Trophoblast cell (in vitro differentiated cells and primary cell): ENCODE measurements around the gene TNKS1BP1.

Experiments used
- DNase-seq, 2 donors: peaks; one replicate each; pipeline ENCODE4 v3.0.0-alpha.2; 2016
- H2AFZ ChIP-seq: 2 replicates; pipeline ENCODE4 v1.6.1; 2013; ENCODE audit warnings: low read length, moderate library complexity, mild to moderate bottlenecking; ENCODE audit not compliant: insufficient read depth, poor library complexity
- H2AK5ac ChIP-seq: 2 replicates; pipeline ENCODE4 v1.6.1; 2013; ENCODE audit warnings: mild to moderate bottlenecking, low read length
- H2BK120ac ChIP-seq: 2 replicates; pipeline ENCODE4 v1.6.1; 2013; ENCODE audit warnings: low read length, mild to moderate bottlenecking, moderate library complexity; ENCODE audit not compliant: insufficient read depth, poor library complexity
- H2BK12ac ChIP-seq: 2 replicates; pipeline ENCODE4 v1.6.1; 2013; ENCODE audit warnings: mild to moderate bottlenecking, low read length, moderate library complexity
- H2BK5ac ChIP-seq: 2 replicates; pipeline ENCODE4 v1.6.1; 2013; ENCODE audit warnings: low read length, low read depth, moderate library complexity, mild to moderate bottlenecking; ENCODE audit not compliant: poor library complexity
- H3K14ac ChIP-seq: 2 replicates; pipeline ENCODE4 v1.6.1; 2013; ENCODE audit warnings: mild to moderate bottlenecking, low read length
- H3K18ac ChIP-seq: 2 replicates; pipeline ENCODE4 v1.6.1; 2013; ENCODE audit warnings: mild to moderate bottlenecking, low read length
- H3K23ac ChIP-seq: 2 replicates; pipeline ENCODE4 v1.6.1; 2013; ENCODE audit warnings: low read length
- H3K27ac ChIP-seq: 2 replicates; pipeline ENCODE4 v1.5.1; 2013; ENCODE audit warnings: low read depth, mild to moderate bottlenecking, inconsistent platforms, low read length, moderate library complexity
- H3K27me3 ChIP-seq: 2 replicates; pipeline ENCODE4 v1.6.1; 2013; ENCODE audit warnings: inconsistent platforms, mild to moderate bottlenecking, low read length, moderate library complexity; ENCODE audit not compliant: insufficient read depth
- H3K36me3 ChIP-seq, 2 experiments: 1 replicate in 1 of 2; 2 replicates in 1 of 2; pipeline ENCODE4 v1.6.1; 2013; ENCODE audit warnings: low read length in 2 of 2, mild to moderate bottlenecking in 2 of 2, moderate library complexity in 1 of 2; ENCODE audit not compliant: insufficient read depth in 2 of 2, control insufficient read depth in 1 of 2
- H3K4ac ChIP-seq: 2 replicates; pipeline ENCODE4 v1.6.1; 2013; ENCODE audit warnings: low read depth, mild to moderate bottlenecking, low read length, moderate library complexity
- H3K4me1 ChIP-seq, 2 experiments: 1 replicate in 1 of 2; 2 replicates in 1 of 2; pipeline ENCODE4 v1.6.1; 2013; ENCODE audit warnings: low read length in 2 of 2, mild to moderate bottlenecking in 2 of 2, moderate library complexity in 1 of 2; ENCODE audit not compliant: insufficient read depth in 2 of 2, control insufficient read depth in 1 of 2
- H3K4me2 ChIP-seq: 2 replicates; pipeline ENCODE4 v1.6.1; 2013; ENCODE audit warnings: inconsistent platforms, mild to moderate bottlenecking, low read length, moderate library complexity
- H3K4me3 ChIP-seq: 2 replicates; pipeline ENCODE4 v1.5.1; 2013; ENCODE audit warnings: mild to moderate bottlenecking, low read depth, low read length, inconsistent platforms
- H3K79me1 ChIP-seq: one replicate; pipeline ENCODE4 v1.6.1; 2013; ENCODE audit warnings: low read length
- H3K79me2 ChIP-seq: 2 replicates; pipeline ENCODE4 v1.6.1; 2013; ENCODE audit warnings: low read length, mild to moderate bottlenecking; ENCODE audit not compliant: control insufficient read depth, insufficient read depth, poor library complexity
- H3K9ac ChIP-seq: 2 replicates; pipeline ENCODE4 v1.6.1; 2013; ENCODE audit warnings: mild to moderate bottlenecking, low read length
- H3K9me3 ChIP-seq: 2 replicates; pipeline ENCODE4 v1.6.1; 2013; ENCODE audit warnings: low read depth, mild to moderate bottlenecking, control low read depth, inconsistent platforms, low read length; ENCODE audit not compliant: insufficient read depth
- H4K12ac ChIP-seq: 2 replicates; pipeline ENCODE4 v1.6.1; 2013; ENCODE audit warnings: low read depth, mild to moderate bottlenecking, low read length, moderate library complexity
- H4K8ac ChIP-seq: 2 replicates; pipeline ENCODE4 v1.6.1; 2013; ENCODE audit warnings: low read depth, mild to moderate bottlenecking, low read length, moderate library complexity
- H4K91ac ChIP-seq: one replicate; pipeline ENCODE4 v1.6.1; 2013; ENCODE audit warnings: low read depth, mild to moderate bottlenecking, low read length, moderate library complexity
- WGBS: extraction: QIAGEN DNeasy Blood & Tissue Kit; methylation state at CpG from one replicate; pipeline ENCODE4 v1.1.7; 2013; ENCODE audit warnings: missing lambda C conversion rate; ENCODE audit not compliant: insufficient read length, insufficient coverage; ENCODE audit errors: extremely low coverage; 5-methylcytosine and 5-hydroxymethylcytosine counted together

TNKS1BP1 gene

GRCh38 chr11:57306940-57307565 is 17.7 kb downstream of the TNKS1BP1 start:
- H3K23ac ChIP-seq = no peak overlapping the region
- no peaks in the 10 kb centered on the region for H3K27me3 ChIP-seq
- no peak overlapping the region for H2AFZ ChIP-seq
- no CpG with 5 or more reads among the region's 9 CpGs for WGBS
- H4K91ac ChIP-seq = no peak overlapping the region
- peak overlapping the region; percentile 1 for H3K4ac ChIP-seq
- H3K27ac ChIP-seq = no peak overlapping the region
- no peaks in the 10 kb centered on the region for H3K9me3 ChIP-seq
- peaks cover 14% of the 10 kb centered on the region for H3K79me1 ChIP-seq
- no peak overlapping the region for H3K9ac ChIP-seq
- no peak overlapping the region for H2BK12ac ChIP-seq
- no peak for DNase-seq
- H2BK5ac ChIP-seq = no peak overlapping the region
- H3K4me3 ChIP-seq = no peak overlapping the region
- no peak overlapping the region for H2BK120ac ChIP-seq
- H2AK5ac ChIP-seq = no peak overlapping the region
- H3K79me2 ChIP-seq = peaks cover 30% of the 10 kb centered on the region
- peaks cover 40 to 60% of the 10 kb centered on the region in 2 experiments for H3K4me1 ChIP-seq
- no peak overlapping the region for H3K14ac ChIP-seq
- no peak overlapping the region for H4K8ac ChIP-seq
- H3K18ac ChIP-seq = peak overlapping the region; percentile 28
- no peak overlapping the region for H4K12ac ChIP-seq
- peaks cover 66 to 74% of the 10 kb centered on the region in 2 experiments for H3K36me3 ChIP-seq
- peak overlapping the region; percentile 14 for H3K4me2 ChIP-seq

GRCh38 chr11:57306161-57306876 is 18.4 kb downstream of the TNKS1BP1 start:
- no peaks in the 10 kb centered on the region for H3K9me3 ChIP-seq
- no peak overlapping the region for H3K27ac ChIP-seq
- H2BK120ac ChIP-seq = no peak overlapping the region
- H4K12ac ChIP-seq = no peak overlapping the region
- H3K79me2 ChIP-seq = peaks cover 30% of the 10 kb centered on the region
- WGBS = 100% methylated on average over 1 of the region's 15 CpGs
- H3K4me2 ChIP-seq = no peak overlapping the region
- no peak for DNase-seq
- no peak overlapping the region for H3K14ac ChIP-seq
- H3K4me1 ChIP-seq = peaks cover 38 to 55% of the 10 kb centered on the region in 2 experiments
- peak overlapping the region; percentile 35 for H3K4ac ChIP-seq
- no peak overlapping the region for H2BK12ac ChIP-seq
- no peak overlapping the region for H2AFZ ChIP-seq
- H3K36me3 ChIP-seq = peaks cover 73 to 78% of the 10 kb centered on the region in 2 experiments
- H3K9ac ChIP-seq = no peak overlapping the region
- H3K79me1 ChIP-seq = peaks cover 14% of the 10 kb centered on the region
- H2BK5ac ChIP-seq = no peak overlapping the region
- no peak overlapping the region for H3K23ac ChIP-seq
- no peak overlapping the region for H4K8ac ChIP-seq
- no peak overlapping the region for H3K18ac ChIP-seq
- H4K91ac ChIP-seq = no peak overlapping the region
- H2AK5ac ChIP-seq = no peak overlapping the region
- H3K27me3 ChIP-seq = no peaks in the 10 kb centered on the region
- no peak overlapping the region for H3K4me3 ChIP-seq

- H3K4ac ChIP-seq = peak overlapping the region; percentile 26
- H4K8ac ChIP-seq = no peak overlapping the region
- H3K79me2 ChIP-seq = peaks cover 28% of the 10 kb centered on the region
- H4K12ac ChIP-seq = no peak overlapping the region
- H3K18ac ChIP-seq = no peak overlapping the region
- H2AK5ac ChIP-seq = no peak overlapping the region
- peaks cover 7% of the 10 kb centered on the region for H3K79me1 ChIP-seq
- no peak overlapping the region for H2BK5ac ChIP-seq
- no peak overlapping the region for H2BK12ac ChIP-seq
- no peak overlapping the region for H2BK120ac ChIP-seq
- H2AFZ ChIP-seq = no peak overlapping the region
- no peaks in the 10 kb centered on the region for H3K27me3 ChIP-seq
- no peak overlapping the region for H4K91ac ChIP-seq
- no peak overlapping the region for H3K23ac ChIP-seq
- no peak overlapping the region for H3K9ac ChIP-seq
- no peak overlapping the region for H3K14ac ChIP-seq
- H3K9me3 ChIP-seq = no peaks in the 10 kb centered on the region
- H3K4me2 ChIP-seq = no peak overlapping the region
- H3K36me3 ChIP-seq = peaks cover 79 to 82% of the 10 kb centered on the region in 2 experiments
- H3K4me3 ChIP-seq = no peak overlapping the region
- no CpG with 5 or more reads among the region's 8 CpGs for WGBS
- peaks cover 32 to 48% of the 10 kb centered on the region in 2 experiments for H3K4me1 ChIP-seq
- DNase-seq = no peak
- H3K27ac ChIP-seq = no peak overlapping the region
Observed at GRCh38 chr11:57305523-57305922, 19.2 kb downstream of the TNKS1BP1 start.

- Histone ChIP-seq H3K18ac (peak overlapping the region; percentile 47), H3K79me2 (peaks cover 15% of the 10 kb centered on the region), H2BK12ac (no peak overlapping the region), H3K4me2 (peak overlapping the region; percentile 13), H2BK5ac (no peak overlapping the region), H2AFZ (no peak overlapping the region), H4K91ac (no peak overlapping the region), H3K9me3 (no peaks in the 10 kb centered on the region), H2BK120ac (no peak overlapping the region), H3K27ac (peak overlapping the region; percentile 31), H3K4ac (no peak overlapping the region), H2AK5ac (no peak overlapping the region), H3K9ac (no peak overlapping the region), H3K79me1 (peaks cover 3% of the 10 kb centered on the region), H3K23ac (no peak overlapping the region), H3K4me3 (no peak overlapping the region), H3K27me3 (no peaks in the 10 kb centered on the region), H3K14ac (no peak overlapping the region), H4K8ac (no peak overlapping the region), H3K4me1 (peaks cover 22 to 39% of the 10 kb centered on the region in 2 experiments), H4K12ac (no peak overlapping the region), H3K36me3 (peaks cover 79 to 82% of the 10 kb centered on the region in 2 experiments)
- DNase-seq = no peak
- no CpG with 5 or more reads among the region's 8 CpGs for WGBS
Observed at GRCh38 chr11:57303990-57304579, 20.7 kb downstream of the TNKS1BP1 start.
